Small intestine (tissue), 7 donors: Measurements from ENCODE around the gene IGHMBP2. TPM values are rescaled to one million over a fixed set of nuclear protein-coding genes. Genes with fewer than 3 reads are reported as not detected.
A peak's percentile ranks its signal among the peaks of the same experiment; 100 is the strongest.

Source experiments
- DNase-seq, 2 donors: peaks; one replicate each; pipeline versions ENCODE4 v3.0.0 to v3.0.0-alpha.2; 2013
- FAIRE-seq: peaks from 2 replicates; lab custom pipeline; 2012; peaks lifted over from hg19 to GRCh38; lab: Jason Lieb, UNC
- H3K27ac ChIP-seq, 3 donors: one replicate each; pipeline ENCODE4 v1.5.1; 2013; ENCODE audit warnings: low read length in 2 of 3, mild to moderate bottlenecking in 2 of 3, control low read depth in 1 of 3, inconsistent platforms in 1 of 3, low read depth in 1 of 3, moderate library complexity in 1 of 3
- H3K27me3 ChIP-seq, 3 donors: one replicate each; pipeline ENCODE4 v1.6.1; 2013; ENCODE audit warnings: low read length in 3 of 3, inconsistent platforms in 1 of 3; ENCODE audit not compliant: control insufficient read depth in 3 of 3, insufficient read depth in 3 of 3
- H3K36me3 ChIP-seq, 3 donors: one replicate each; pipeline ENCODE4 v1.6.1; 2013; ENCODE audit warnings: low read length in 3 of 3, inconsistent platforms in 1 of 3, low read depth in 1 of 3, mild to moderate bottlenecking in 1 of 3, moderate library complexity in 1 of 3; ENCODE audit not compliant: control insufficient read depth in 3 of 3, insufficient read depth in 2 of 3
- H3K4me1 ChIP-seq, 3 donors: one replicate each; pipeline ENCODE4 v1.6.1; 2013; ENCODE audit warnings: low read length in 2 of 3, inconsistent platforms in 1 of 3, low read depth in 1 of 3, mild to moderate bottlenecking in 1 of 3, moderate library complexity in 1 of 3; ENCODE audit not compliant: control insufficient read depth in 3 of 3, insufficient read depth in 2 of 3
- H3K4me3 ChIP-seq, 3 donors: one replicate each; pipeline ENCODE4 v1.5.1; 2013; ENCODE audit warnings: low read length in 3 of 3, control low read depth in 1 of 3, inconsistent platforms in 1 of 3, low read depth in 1 of 3, mild to moderate bottlenecking in 1 of 3, moderate library complexity in 1 of 3
- H3K9me3 ChIP-seq, 2 donors: one replicate each; pipeline ENCODE4 v1.6.1; 2013; ENCODE audit warnings: low read depth in 1 of 2, low read length in 1 of 2; ENCODE audit not compliant: control insufficient read depth in 2 of 2, insufficient read depth in 1 of 2
- WGBS, 3 donors: extraction: QIAGEN DNeasy Blood & Tissue Kit; methylation state at CpG; one replicate each; pipeline ENCODE4 v1.1.7; 2013; 5-methylcytosine and 5-hydroxymethylcytosine counted together
- polyA plus RNA-seq, 4 donors: library from polyadenylated mRNA; stranded (reverse) in 3 of 4; unstranded in 1 of 4; fragments of 200-250 nt in 3 of 4; fragments of 120-200 nt in 1 of 4; gene quantifications; one replicate each; pipeline versions ENCODE4 v1.2.1 to v1.2.3, GENCODE V29; 2013
- donor health status: healthy with polysubstance abuse.
- donor health status: control.
- donor health status: control.
- donor health status: Bipolar disorder and iron deficiency.
- donor health status: healthy.

The IGHMBP2 gene
- polyA plus RNA-seq, 4 donors = 10.3 to 40.7 (median 19.5) TPM

GRCh38 chr11:68862421-68862820 lies 41.3 kb upstream of the IGHMBP2 start:
- FAIRE-seq = no peak
- Histone ChIP-seq H3K36me3 (peaks cover 0 to 6% (median 0%) of the 10 kb centered on the region in 3 donors), H3K4me3 (no peak overlapping the region), H3K27me3 (no peaks in the 10 kb centered on the region), H3K27ac (peak overlapping the region in 2 of 3 donors; percentile 32 to 55), H3K4me1 (peaks cover 4 to 18% (median 7%) of the 10 kb centered on the region in 3 donors), H3K9me3 (peaks cover 3 to 12% of the 10 kb centered on the region in 2 donors)
- 33 to 63% (median 43%) methylated on average over 6 of the region's 6 CpGs for WGBS, 3 donors
- DNase-seq = peak; percentile 53 to 60

GRCh38 chr11:68863553-68864265 lies 40.0 kb upstream of the IGHMBP2 start:
- no peak overlapping the region for H3K27ac ChIP-seq
- H3K36me3 ChIP-seq = peaks cover 0 to 10% (median 0%) of the 10 kb centered on the region in 3 donors
- H3K4me3 ChIP-seq = no peak overlapping the region
- DNase-seq (no peak), FAIRE-seq (no peak)
- peaks cover 0 to 5% (median 4%) of the 10 kb centered on the region in 3 donors for H3K4me1 ChIP-seq
- peaks cover 3 to 12% of the 10 kb centered on the region in 2 donors for H3K9me3 ChIP-seq
- no peaks in the 10 kb centered on the region for H3K27me3 ChIP-seq
- 90 to 95% (median 91%) methylated on average over 3 of the region's 3 CpGs for WGBS, 3 donors

DNA sequence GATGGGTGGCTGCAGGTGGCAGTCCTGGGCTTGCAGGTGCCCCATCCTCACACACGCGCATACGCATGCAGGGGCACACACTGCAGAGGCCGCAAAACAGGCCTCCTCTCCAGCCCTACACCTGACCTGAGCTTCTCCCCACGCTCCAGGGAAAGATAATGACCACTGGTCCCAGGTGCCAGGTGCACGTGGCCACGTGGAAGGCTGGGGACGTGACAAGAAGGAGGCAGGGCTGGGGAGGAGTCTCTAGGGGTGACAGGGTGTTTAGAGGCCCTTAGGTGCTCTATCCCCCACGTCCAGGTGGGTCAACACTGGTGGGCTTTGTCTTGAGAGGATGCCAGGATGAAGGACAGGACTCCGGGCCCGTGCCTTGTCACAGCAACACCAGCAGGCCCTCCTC lies 38.5 kb upstream of the IGHMBP2 start:
- 82 to 90% (median 82%) methylated on average over 11 of the region's 11 CpGs for WGBS, 3 donors
- Histone ChIP-seq H3K4me3 (no peak overlapping the region), H3K27me3 (no peaks in the 10 kb centered on the region), H3K36me3 (peaks cover 0 to 10% (median 0%) of the 10 kb centered on the region in 3 donors), H3K4me1 (peaks cover 0 to 5% (median 4%) of the 10 kb centered on the region in 3 donors), H3K9me3 (peaks cover 3 to 8% of the 10 kb centered on the region in 2 donors), H3K27ac (no peak overlapping the region)
- FAIRE-seq = no peak
- no peak for DNase-seq

GRCh38 chr11:68867066-68867465 lies 36.6 kb upstream of the IGHMBP2 start:
- H3K27me3 ChIP-seq = no peaks in the 10 kb centered on the region
- FAIRE-seq = no peak
- H3K36me3 ChIP-seq = peaks cover 0 to 10% (median 0%) of the 10 kb centered on the region in 3 donors
- H3K27ac ChIP-seq = no peak overlapping the region
- DNase-seq = no peak
- H3K9me3 ChIP-seq = peaks cover 3 to 8% of the 10 kb centered on the region in 2 donors
- WGBS, 3 donors = 76 to 88% (median 86%) methylated on average over 6 of the region's 6 CpGs
- H3K4me1 ChIP-seq = peaks cover 0 to 13% (median 4%) of the 10 kb centered on the region in 3 donors
- H3K4me3 ChIP-seq = no peak overlapping the region

GRCh38 chr11:68868221-68868835 lies 35.4 kb upstream of the IGHMBP2 start:
- 89 to 92% (median 92%) methylated on average over 18 of the region's 18 CpGs for WGBS, 3 donors
- H3K36me3 ChIP-seq = peaks cover 0 to 10% (median 0%) of the 10 kb centered on the region in 3 donors
- peaks cover 3 to 8% of the 10 kb centered on the region in 2 donors for H3K9me3 ChIP-seq
- no peak overlapping the region for H3K4me3 ChIP-seq
- H3K27ac ChIP-seq = no peak overlapping the region
- no peak for DNase-seq
- H3K27me3 ChIP-seq = no peaks in the 10 kb centered on the region
- no peak for FAIRE-seq
- peaks cover 0 to 8% (median 0%) of the 10 kb centered on the region in 3 donors for H3K4me1 ChIP-seq

DNA sequence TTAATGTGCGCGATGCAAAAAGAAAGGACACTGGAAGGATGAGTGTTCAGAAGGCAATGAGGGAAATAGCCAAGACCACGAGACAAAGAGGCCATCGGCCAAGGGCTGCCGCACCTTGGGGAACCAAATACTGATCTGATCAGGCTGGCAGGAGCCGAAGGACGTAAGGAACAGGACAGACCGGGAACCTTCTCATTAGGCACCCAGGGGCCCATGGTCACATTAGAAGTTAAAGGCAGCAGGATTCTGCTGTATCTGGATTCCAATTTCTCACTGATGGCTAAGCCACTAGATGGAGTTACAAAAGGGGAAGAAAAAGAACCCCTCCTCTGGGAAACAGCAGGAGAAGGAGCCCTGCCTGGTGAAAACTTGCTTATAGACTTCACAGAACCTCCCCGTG lies 33.2 kb upstream of the IGHMBP2 start:
- FAIRE-seq (no peak), DNase-seq (peak; percentile 37 to 42)
- Histone ChIP-seq H3K36me3 (peaks cover 0 to 4% (median 0%) of the 10 kb centered on the region in 3 donors), H3K4me3 (peak overlapping the region in 2 of 3 donors; percentile 34 to 40), H3K9me3 (no peaks in the 10 kb centered on the region), H3K4me1 (peaks cover 0 to 8% (median 0%) of the 10 kb centered on the region in 3 donors), H3K27ac (no peak overlapping the region), H3K27me3 (no peaks in the 10 kb centered on the region)
- 40 to 50% (median 45%) methylated on average over 9 of the region's 9 CpGs for WGBS, 3 donors

GRCh38 chr11:68872216-68873003 lies 31.3 kb upstream of the IGHMBP2 start:
- FAIRE-seq = no peak
- peaks cover 0 to 13% (median 0%) of the 10 kb centered on the region in 3 donors for H3K4me1 ChIP-seq
- DNase-seq = no peak
- WGBS, 3 donors = 81 to 87% (median 84%) methylated on average over 12 of the region's 12 CpGs
- H3K27me3 ChIP-seq = no peaks in the 10 kb centered on the region
- H3K36me3 ChIP-seq = peaks cover 0 to 4% (median 0%) of the 10 kb centered on the region in 3 donors
- no peak overlapping the region for H3K4me3 ChIP-seq
- H3K9me3 ChIP-seq = no peaks in the 10 kb centered on the region
- no peak overlapping the region for H3K27ac ChIP-seq

- WGBS, 3 donors = 77 to 83% (median 79%) methylated on average over 7 of the region's 7 CpGs
- Histone ChIP-seq H3K36me3 (peaks cover 0 to 16% (median 0%) of the 10 kb centered on the region in 3 donors), H3K27me3 (no peaks in the 10 kb centered on the region), H3K4me1 (peaks cover 0 to 11% (median 0%) of the 10 kb centered on the region in 3 donors), H3K9me3 (no peaks in the 10 kb centered on the region), H3K27ac (peak overlapping the region in 1 of 3 donors; percentile 60), H3K4me3 (no peak overlapping the region)
- FAIRE-seq (no peak), DNase-seq (peak in 1 of 2 donors; percentile 65)
Observed at GRCh38 chr11:68878022-68878421, 25.7 kb upstream of the IGHMBP2 start.
